DMS153 treated with DMSO at 0.1 percent for 48 hours (cell line): ENCODE data around the gene ACAD8.
"Not testable (repeated sequence)": the region's sequence is repeated elsewhere in the genome, so short reads cannot be mapped to it uniquely, and the experiment has no call there.

ENCODE experiments used
- DNase-seq: peaks from one replicate; lab custom pipeline; 2025; ENCODE audit not compliant: unreplicated experiment; lab: John Stamatoyannopoulos, UW

The ACAD8 gene

DNA sequence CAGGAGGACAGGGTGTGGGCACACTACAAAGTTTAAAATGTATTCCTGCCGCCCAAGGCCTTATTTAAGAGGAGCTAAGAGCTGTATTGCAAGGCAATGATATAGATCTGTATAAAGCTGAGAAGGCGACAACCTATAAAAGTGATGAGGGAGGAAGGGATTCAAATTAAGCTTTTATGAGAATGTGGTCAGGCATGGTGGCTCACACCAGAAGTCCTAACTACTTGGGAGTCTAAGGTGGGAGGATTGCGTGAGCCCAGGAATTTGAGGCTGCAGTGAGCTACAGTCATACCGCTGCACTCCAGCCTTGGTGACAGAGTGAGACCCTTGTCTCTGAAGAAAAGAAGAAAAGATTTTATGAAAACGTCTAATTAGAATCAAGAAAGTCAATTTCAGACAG lies 13.1 kb downstream of the ACAD8 start:
- DNase-seq, result no peak

DNA sequence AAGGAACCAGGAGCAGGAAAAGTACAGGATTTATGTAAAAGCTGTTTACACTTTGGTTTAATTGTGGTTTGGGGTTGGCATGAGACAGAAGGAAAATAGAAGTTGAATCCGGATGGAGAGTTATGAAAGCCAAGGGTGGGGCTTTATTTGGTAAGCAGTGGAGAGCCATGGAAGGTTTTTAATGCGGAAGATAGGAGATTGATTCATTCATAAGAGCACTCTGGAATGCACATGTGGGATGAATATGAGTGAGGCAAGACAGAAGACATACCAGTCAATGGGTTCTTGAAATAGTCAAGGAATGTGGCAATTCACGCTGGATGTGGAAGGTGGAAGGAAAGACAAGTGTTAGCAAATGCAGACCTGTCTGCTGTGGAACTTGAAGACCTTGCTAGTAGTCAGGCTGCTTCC lies 13.5 kb downstream of the ACAD8 start:
- no peak for DNase-seq

DNA sequence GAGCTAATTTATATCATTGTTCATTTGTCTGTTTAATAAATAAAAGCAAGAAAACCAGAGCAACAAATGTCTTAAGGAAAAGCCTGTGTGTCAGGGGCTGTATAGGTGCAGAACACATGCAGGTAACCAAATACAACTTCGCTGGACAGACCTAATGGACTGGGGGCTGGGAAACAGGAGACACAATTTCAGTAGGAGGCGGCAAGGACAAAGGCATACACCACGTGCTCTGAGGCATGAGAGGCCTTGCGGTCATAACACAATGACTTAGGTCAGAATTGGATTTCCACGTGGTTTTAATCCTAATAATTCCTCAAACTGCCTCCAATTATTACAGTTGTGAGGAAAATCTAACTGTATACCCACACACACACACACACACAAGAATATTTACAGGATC lies 14.1 kb downstream of the ACAD8 start:
- no peak for DNase-seq

DNA sequence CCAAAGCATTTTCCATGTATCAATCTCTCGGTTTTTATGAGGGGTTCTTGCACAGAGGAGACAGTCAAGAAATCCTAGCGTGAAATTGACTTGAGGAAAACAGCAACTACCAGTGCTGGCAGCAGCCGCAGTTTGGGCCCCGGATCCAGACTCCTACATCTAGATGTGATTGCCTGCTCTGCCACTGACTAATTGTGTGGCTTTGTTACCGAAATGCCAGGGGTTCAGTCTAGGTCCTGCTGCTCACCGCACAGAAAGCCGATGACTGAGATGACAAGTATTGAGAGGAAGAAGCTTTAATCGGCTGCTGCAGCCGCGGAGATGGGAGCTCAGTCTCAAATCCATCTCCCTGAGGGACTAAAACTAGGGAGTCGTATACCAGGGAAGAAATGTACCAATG lies 14.6 kb downstream of the ACAD8 start:
- no peak for DNase-seq

DNA sequence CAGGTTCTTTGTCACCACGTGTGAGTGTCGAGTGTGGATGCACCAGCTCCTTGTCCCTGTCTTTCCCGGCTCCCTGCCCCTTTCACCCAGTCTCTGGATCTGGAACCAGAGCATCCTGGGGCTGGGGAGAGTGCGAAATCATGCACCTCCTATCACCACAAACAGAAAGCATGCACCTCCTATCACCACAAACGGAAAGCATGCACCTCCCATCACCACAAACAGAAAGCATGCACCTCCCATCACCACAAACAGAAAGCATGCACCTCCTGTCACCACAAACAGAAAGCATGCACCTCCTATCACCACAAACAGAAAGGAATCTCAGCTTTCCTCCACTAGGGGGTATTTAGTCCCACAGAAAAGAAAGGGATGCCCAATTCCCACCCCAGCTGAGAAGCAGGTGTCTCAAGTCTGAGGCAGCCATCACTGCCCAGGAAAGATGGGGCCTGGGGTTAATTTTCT lies 16.9 kb downstream of the ACAD8 start:
- no peak for DNase-seq

DNA sequence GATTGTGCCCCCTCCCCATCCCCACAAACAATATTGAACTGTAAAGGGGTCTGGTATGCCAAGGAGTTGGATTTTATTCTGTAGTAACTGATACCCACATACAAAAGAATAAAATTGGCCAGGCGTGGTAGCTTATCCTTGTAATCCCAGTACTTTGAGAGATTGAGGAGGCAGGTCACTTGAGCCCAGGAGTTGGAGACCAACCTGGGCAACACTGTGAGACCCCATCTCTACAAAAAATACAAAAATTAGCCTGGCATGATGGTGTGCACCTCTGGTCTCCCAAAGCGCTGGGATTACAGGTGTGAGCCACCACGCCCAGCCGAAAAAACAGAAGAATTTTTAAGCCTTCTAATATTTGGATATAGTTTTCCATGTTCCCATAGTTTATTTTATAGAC lies 18.6 kb downstream of the ACAD8 start:
- no peak for DNase-seq

DNA sequence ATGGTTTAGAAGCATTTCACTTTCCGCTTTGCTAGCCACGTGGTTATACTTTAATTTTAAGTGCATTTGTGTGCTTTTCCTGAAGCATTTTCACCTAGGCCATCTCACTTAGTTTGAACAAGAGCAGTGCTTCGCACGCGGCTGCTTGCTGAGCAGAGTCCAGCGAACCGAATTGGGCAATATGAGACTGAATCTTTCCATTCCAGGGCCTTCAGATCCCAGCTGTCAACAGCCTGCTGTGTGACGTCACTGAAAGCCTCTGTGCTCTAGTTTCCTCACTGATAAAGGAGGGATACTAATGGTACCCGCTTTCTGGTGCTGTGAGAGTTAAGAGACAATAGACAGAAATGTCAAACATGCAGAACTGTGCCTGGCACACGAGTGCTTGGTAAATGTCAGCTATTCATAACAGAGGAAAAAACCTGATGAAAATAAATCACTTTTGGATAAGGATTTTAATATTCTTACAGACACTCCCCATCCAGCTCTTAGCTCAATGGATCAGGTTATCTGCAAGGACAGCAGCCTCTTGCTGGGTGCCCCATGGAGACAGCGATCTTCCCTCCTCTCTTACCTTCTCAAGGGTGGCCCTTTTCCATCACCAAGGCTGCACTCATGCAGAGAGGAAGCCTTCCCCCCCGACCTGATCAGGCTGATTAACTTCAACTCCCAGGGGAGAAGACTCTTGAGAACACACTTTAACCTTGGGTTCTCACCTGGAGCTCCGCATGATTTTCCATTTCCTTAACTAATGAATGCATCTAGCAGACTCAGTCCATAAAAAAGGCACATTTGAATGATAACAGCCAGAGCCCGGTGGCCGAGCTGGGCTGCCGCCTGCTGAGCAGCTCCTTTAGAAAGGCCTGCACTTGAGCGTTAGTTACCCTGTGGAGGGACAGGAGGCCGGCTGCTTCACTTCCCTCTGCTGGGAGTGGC lies 19.3 kb downstream of the ACAD8 start:
- no peak for DNase-seq

DNA sequence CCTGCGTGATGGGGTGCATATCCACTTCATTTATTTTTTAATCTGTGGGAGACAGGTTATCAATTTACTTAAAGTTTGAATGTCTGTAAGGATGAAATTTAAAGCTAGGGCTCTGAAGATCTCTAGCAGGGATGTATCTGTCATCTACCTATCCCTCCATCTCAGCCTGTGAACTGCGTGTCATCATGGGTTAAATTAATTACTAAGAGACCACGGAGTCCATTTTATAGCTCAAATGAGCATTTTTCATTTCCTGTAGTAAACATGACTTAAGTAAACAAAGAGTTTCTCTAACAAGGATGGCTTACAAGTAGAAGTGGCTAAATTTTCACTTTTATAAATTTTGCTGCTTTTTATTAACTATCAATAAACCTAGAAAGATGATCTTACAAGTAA lies 19.9 kb downstream of the ACAD8 start:
- DNase-seq, result no peak

DNA sequence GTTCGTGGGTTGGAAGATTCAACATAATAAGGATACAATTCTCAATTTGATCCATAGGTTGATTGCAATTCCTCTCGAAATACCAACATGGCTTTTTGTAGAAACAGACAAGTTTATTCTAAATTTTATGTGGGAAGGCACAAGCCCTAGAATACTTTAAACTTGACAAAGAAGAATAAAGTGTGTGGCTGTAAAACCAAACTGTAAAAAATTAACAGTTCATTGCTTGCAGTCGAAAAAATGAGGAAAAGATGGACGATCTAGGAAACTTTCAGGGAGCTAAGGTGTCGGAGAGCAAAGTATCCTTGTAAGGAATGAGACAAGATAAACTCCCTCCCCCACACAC lies 21.8 kb downstream of the ACAD8 start:
- DNase-seq, result no peak

DNA sequence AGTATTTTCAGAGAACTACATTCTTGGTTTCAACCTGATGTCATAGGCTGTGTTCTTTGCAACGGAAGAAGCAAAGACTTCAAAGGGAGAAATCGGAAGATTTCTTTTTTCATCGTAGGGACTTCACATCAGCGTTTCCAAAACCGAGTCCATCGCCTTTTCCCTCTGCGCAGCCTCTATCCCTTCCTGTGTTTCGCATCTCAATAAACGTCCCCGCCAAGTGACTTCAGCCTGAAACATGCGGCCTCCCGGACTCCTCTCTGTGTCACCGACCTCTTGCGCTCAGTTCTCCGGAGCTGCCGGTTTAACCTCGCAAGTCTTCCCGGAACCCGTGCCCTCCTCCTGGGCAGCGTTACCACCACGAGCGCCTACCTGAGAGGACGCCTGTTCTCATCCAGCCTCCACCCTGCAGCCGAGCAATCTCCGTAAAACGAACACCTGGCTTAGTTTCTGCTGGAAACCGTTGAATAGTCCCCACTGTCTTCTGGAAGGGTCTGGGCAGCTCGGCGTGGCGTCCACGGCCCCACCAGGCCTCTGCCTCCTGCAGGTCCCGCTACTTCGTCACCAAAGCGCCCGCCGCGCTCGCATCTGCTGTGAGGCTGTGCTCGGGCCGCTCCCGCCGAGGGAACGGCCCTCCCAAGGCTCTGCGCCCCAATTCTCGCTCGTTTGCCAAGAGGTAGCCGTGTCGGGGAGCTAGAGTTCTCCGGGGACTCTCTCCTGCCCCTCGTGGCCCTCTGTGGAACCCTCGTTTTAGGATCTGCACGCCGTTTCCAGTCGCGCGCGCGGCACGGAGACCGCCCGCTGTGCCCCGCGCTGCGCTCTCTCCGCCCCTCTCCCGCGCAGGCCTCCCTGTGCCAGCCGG lies 22.4 kb downstream of the ACAD8 start, which contains the start of gene GLB1L3:
Gene GLB1L3 (plus strand): TSS at position 846 of the 862 bp plus-strand sequence. CDS start 362 bp downstream, outside the sequence.
- DNase-seq, result peak; percentile 27

DNA sequence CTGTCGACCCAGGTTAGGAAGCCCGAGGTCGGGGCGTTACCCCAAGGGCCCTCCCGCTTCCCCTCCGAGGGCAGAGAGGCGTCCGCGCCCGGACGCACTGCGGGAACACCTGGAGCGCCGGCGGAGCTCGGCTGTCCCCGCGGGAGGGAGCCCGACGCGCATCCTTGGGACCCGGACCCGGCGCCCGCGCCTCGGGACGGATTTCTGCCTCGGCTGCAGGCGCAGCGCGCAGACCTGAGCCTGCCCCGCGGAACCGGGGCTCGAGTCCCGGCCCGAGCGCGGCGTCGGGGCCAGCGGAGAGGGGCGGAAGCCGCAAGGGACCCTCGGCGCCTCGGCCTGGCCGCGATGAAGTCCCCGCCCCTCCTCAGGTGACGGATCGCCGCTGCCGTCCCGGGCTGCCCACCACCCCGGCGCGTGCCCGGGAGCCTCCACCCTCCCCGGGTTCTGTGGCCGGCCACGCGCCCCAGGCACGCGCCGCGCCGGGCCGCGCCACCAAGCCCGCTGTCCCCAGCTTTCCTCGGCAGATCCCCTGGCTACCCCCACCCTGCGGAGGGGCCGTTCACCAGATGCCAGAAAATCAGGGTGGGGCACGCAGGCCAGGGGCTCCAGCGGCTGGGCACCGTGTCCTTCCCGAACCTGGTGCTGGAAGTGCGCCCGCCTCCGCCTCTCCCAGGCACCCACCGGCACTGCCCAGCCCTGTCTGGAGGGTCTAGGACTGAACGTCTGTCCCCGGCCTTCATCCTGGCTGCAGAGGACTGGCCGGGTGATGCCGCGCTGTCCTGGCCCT lies 23.2 kb downstream of the ACAD8 start:
- no peak for DNase-seq

DNA sequence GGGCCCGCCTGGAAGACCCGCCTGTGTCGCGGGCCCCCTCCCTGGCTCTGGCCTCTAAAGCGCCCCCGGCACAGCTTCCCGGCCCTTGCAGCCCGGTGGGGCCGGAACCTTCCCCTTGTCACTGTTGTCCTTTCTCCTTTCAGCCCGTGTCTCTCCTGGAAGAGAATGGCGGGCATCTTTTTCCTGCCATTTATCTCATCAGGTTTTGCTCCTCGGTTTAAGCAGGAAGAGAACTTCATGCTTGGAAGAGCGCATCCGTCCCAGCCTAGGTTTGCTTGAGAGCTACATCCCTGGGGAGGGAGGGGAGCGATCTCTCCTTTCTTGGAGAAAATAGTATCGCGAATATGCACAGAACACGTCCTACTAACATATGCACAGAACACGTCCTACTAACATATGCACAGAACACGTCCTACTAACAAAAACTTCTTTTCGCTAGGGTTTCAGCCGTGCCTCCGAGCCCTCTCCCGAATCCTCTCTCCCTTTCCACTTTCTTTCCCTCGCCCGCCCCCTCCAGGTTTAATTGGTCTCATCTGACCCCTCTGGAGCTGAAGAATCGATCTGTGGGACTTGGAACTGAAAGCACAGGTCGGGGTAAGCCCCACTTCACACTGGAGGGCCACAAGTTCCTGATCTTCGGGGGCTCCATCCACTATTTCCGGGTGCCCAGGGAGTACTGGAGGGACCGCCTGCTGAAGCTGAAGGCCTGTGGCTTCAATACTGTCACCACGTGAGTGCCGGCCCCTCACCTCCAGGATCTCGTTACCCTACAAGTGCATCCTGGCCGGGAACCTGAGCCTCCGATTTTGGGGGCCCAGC lies 24.0 kb downstream of the ACAD8 start:
- no peak for DNase-seq

DNA sequence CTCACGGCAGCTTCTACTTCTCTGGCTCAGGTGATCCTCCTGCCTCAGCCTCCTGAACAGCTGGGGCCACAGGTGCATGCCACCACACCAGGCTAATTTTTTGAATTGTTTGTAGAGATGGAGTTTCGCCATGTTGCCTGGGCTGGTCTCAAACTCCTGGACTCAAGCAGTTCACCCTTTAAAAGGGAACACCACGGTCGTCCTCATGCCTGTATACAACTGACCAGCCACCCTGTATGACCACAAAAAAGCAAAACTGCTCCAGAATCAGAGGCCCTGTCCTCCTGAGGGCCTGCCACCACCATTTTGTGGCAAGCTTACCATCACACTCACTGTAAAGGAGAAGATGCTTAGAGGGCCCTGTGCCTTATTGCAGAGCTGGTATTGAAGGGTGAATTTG lies 25.0 kb downstream of the ACAD8 start:
- DNase-seq, result no peak

DNA sequence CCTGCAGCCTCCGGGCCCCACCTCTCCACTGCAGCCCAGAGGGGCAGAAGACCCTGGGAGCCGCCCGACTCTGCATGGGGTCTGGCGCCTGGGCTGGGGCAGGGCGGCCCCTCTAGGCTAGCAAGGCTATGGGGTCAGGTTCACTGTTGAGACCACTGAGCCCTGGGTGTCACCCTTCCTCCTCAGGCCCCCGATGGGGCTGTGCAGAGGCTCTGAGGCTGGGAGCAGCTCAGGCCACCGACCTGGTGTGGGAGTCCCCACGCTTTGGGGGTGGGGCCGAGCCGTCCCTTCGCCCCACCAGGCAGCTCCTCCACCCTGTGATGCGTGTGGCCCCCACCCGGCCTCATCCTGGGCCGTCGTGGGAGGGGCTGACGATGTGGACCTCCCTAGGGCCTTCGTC lies 28.3 kb downstream of the ACAD8 start:
- DNase-seq, result not testable (repeated sequence)

DNA sequence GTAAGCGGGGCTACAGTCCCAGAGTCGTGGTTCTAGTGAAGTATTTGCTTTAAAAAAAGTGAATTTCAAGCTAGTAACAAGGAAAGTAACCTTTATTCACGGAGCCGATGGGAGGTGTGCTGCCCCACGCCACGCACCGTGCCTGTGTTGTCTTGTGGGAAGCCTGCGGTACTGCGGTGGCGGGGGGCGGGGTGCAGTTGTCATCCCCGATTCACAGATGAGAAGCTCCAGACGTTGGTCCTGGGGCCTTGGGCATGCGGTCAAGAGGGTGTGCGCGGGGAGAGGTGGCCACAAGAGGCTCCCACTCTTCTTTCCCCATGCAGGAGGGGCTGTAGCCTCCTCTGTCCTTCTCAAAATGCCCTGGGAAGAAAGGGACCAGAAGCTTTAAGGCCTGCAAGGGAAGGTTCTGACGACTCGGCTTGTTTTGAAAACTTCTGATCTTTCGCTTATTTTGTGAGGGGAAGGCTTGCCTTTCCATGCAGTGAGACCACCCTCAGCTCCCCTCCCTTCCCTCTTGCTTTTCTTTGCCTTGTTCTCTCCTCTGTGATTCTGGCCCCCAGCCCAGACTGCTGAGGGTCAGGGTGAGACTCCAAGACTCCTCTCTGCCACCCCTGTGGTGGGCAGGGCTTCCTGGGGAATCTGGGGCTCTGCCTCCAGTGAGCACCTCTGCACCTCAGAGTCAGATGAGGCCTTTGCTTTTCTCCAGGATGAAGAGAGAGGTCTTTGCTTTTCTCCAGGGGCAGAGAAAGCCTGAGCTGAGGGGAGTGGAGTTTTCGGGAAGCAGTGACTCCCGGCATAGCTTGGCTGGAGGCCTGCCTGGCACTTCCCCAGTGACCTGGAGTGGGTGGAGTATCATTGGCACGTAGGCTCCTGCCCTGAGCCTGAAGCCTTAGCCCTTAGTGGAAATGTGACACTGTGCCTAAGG lies 29.0 kb downstream of the ACAD8 start:
- no peak for DNase-seq

DNA sequence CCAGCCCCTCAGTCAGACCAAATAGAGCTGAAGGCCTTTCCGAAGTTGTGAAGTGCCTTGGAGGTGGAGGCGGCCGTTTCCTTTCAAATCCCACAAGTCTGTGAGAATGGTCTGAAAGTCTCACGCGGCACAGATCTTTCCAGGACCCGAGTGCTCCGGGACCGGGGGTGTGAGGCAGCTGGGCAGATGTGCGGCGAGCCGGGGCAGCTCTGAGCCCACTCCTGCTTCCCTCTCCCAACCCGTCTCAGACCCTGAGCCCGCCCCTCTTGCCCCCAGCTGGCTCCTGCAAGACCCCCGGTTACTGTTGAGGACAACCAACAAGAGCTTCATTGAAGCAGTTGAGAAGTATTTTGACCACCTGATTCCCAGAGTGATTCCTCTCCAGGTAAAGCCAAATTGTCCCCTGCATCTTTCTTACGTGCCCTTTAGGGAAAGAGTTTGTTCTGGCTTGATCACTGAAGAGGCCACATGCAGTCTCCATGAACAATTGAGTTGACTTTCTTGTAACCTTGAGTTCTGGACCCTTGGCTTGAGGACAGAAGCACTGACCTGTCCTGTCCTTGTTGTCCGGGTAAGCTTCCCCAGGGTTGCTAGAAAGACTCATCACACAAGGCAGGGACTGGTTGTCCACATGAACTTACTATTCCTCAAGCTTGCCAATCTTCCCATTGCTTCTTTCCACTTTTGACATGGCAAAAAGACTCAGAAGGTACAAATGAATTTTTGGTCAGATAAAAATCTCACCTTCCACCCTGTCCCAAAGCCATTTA lies 30.3 kb downstream of the ACAD8 start:
- DNase-seq, result no peak

DNA sequence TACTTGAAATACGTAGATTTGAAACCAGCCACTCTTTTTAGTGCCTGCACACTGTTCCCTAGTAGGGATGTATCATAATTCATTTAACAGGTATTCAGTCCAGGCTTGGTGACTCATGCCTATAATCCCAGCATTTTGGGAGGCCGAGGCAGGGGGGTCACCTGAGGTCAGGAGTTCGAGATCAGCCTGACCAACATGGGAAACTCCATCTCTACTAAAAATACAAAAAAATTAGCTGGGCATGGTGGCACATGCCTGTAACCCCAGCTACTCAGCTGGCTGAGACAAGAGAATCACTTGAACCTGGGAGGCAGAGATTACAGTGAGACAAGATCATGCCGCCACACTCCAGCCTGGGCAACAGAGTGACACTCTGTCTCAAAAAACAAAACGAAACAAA lies 31.0 kb downstream of the ACAD8 start:
- not testable (repeated sequence) for DNase-seq

DNA sequence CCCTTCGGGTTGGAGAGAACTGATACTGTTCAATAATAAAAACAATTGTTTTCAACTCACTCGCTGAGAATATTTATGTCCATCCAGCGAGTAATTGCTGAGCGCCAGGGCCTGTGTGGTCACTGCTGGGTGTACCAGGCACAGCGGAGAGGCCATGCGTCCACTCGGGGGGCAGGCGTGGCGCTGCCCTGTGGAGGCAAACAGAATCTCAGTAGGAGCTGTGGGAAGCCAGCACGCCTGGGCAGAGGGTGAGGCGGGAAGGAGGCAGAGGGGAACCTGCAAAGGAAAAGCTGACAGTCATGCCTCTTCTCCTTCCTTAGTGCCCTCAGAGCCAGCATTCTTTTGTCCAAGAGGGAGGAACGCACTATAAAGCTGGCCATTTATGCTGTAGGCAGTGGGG lies 34.2 kb downstream of the ACAD8 start:
- no peak for DNase-seq
